NCI-H446 (cell line): Measurements from ENCODE around the gene TRMT2A.

ENCODE experiments used
- DNase-seq, 2 experiments: peaks; one replicate each; lab custom pipeline; 2025; lab: John Stamatoyannopoulos, UW

TRMT2A gene

DNA sequence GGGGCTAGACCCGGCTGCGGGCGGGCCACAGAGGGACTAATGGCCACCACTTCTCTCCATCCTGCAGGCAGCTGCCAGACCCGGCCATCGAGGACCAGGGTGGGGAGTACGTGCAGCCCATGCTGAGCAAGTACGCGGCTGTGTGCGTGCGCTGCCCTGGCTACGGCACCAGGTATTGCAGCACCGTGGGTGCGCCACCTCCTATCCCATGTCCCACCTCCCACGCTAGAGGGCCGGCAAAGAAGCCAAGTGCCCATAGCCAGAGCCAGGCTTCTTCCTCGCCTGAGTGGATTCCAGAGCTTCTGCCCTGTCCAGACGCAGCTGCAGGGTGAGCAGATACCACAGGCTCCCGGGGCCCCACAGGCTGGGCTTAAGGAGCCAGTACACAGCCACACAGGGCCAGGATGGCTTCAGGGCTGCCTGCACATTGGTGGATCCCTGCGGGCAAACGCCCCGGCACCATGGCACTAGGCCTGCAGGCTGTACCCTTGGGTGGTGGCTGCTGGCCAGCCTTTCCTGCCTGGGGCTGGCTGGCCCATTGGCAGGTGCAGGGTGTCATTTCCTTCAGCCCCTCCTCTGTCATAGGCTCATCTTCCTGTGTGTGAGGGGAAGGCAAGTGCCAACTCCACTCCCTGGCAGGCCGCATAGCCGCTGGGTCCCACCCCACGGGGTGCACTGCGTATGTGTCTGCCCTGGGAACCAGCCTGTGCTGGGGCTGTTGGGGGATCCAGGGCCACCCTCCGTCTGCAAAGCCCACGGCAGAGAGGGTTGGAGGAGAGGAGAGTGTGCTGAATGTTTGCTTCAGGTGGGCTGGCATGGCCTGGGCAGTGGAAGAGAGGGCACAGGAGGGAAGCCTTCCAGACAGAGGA lies 53.5 kb downstream of the TRMT2A start:
- DNase-seq = no peak

GRCh38 chr22:20062766-20063083 lies 54.3 kb downstream of the TRMT2A start:
- DNase-seq = no peak

GRCh38 chr22:20062043-20062765 lies 54.8 kb downstream of the TRMT2A start:
- no peak for DNase-seq
